SK-N-SH treated with all-trans-retinoic acid at 6 μM for 48 hours (cell line): Measurements from ENCODE around the gene TSNAX.

ENCODE experiments used
- CSRNP3 ChIP-seq: fragments of 250-450 bp; sonication (Bioruptor Pico); IDR thresholded peaks from 2 replicates; pipeline ENCODE4 v1.5.1; 2021; ENCODE audit warnings: mild to moderate bottlenecking, moderate library complexity
- OSR1 ChIP-seq: fragments of 250-450 bp; sonication (Bioruptor Pico); IDR thresholded peaks from 2 replicates; pipeline ENCODE4 v1.8.0; 2022; ENCODE audit warnings: moderate library complexity, mild to moderate bottlenecking, inconsistent platforms
- PATZ1 ChIP-seq: fragments of 250-450 bp; sonication (Bioruptor Pico); IDR thresholded peaks from 2 replicates; pipeline ENCODE4 v1.8.0; 2020; ENCODE audit warnings: mild to moderate bottlenecking, moderate library complexity, borderline replicate concordance
- PPARA ChIP-seq: fragments of 250-450 bp; sonication (Bioruptor Pico); IDR thresholded peaks from 2 replicates; pipeline ENCODE4 v1.5.0; 2020; ENCODE audit warnings: mild to moderate bottlenecking, borderline replicate concordance
- SNAI2 ChIP-seq: fragments of 250-450 bp; sonication (Bioruptor Pico); IDR thresholded peaks from 2 replicates; pipeline ENCODE4 v1.5.0; 2020; ENCODE audit warnings: mild to moderate bottlenecking, moderate library complexity
- TCF4 ChIP-seq: fragments of 250-450 bp; sonication (Bioruptor Pico); IDR thresholded peaks from 2 replicates; pipeline ENCODE4 v1.8.0; 2021; ENCODE audit warnings: mild to moderate bottlenecking, moderate library complexity, borderline replicate concordance
- TOX ChIP-seq: fragments of 250-450 bp; sonication (Bioruptor Pico); IDR thresholded peaks from 2 replicates; pipeline ENCODE4 v1.8.0; 2021; ENCODE audit warnings: mild to moderate bottlenecking, moderate library complexity, borderline replicate concordance
- ZC3H10 ChIP-seq: fragments of 250-450 bp; sonication (Bioruptor Pico); IDR thresholded peaks from 2 replicates; pipeline ENCODE4 v1.5.1; 2021; ENCODE audit warnings: mild to moderate bottlenecking, moderate library complexity
- ZFP30 ChIP-seq: fragments of 450-650 bp; formaldehyde crosslinking; IDR thresholded peaks from 2 replicates; pipeline ENCODE4 v1.5.0; 2022; ENCODE audit warnings: mild to moderate bottlenecking, moderate library complexity
- ZNF565 ChIP-seq: fragments of 450-650 bp; formaldehyde crosslinking; conservative IDR thresholded peaks from 2 replicates; pipeline ENCODE4 v1.5.0; 2020; ENCODE audit warnings: low read depth, mild to moderate bottlenecking, moderate library complexity

DNA sequence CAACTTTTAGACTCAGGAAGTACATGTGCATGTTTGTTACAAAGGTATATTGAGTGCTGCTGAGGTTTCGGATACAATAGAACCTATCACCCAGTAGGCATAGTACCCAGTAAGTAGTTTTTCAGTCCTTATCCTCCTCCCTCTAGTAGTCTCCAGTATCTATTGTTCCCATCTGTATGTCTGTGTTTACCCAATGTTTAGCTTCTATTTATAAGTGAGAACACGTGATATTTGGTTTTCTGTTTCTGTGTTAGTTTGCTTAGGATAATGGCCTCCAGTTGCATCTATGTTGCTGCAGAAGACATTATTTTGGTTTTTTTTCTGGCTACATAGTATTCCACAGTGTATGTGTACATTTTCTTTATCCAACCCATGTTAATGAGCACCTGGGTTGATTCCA, 47.2 kb upstream of the TSNAX start:
- TF ChIP-seq SNAI2, result no peak
- TF ChIP-seq OSR1 (CRISPR knock-in tag), result no peak
- no peak for TF ChIP-seq PATZ1 (CRISPR knock-in tag)
- no peak for TF ChIP-seq ZNF565
- TF ChIP-seq ZFP30 (CRISPR knock-in tag), result no peak
- no peak for TF ChIP-seq CSRNP3 (CRISPR knock-in tag)
- no peak for TF ChIP-seq TCF4 (CRISPR knock-in tag)
- TF ChIP-seq PPARA (CRISPR knock-in tag), result no peak
- TF ChIP-seq ZC3H10 (CRISPR knock-in tag), result no peak
- TF ChIP-seq TOX, result no peak
